HG03108 (cell line): Measurements from ENCODE around the gene NIM1K.
"Not testable (repeated sequence)": the region's sequence is repeated elsewhere in the genome, so short reads cannot be mapped to it uniquely, and the experiment has no call there.

ENCODE experiments used
- ATAC-seq: cut with Tn5 transposase; IDR thresholded peaks from one replicate; pipeline ENCODE4 v1.9.1; 2021; ENCODE audit warnings: moderate library complexity; ENCODE audit not compliant: unreplicated experiment

Gene NIM1K

GRCh38 chr5:43191740-43192557 is at the start of gene NIM1K:
TSS of gene NIM1K (plus strand) at chr5:43192225. CDS start at chr5:43245776, 53,551 bp downstream.
- peak; percentile 73 for ATAC-seq

DNA sequence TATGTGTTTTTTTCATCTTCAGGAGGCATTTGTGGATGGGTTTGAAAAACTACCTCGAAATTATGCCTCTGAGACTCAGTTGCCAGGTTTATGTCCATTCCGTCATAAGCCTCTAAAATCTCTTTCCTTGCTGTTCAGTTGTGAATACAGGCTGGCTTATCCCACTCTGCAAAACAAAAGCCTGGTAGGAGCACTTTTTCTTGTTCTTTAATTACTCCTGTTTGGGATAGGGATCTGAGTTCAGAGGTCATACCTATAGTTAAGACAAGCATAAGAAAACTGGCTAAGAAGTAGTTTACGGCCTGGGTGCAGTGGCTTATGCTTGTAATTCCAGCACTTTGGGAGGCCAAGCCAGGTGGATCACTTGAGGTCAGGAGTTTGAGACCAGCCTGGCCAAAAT is 47.0 kb upstream of the NIM1K start:
- ATAC-seq = no peak

DNA sequence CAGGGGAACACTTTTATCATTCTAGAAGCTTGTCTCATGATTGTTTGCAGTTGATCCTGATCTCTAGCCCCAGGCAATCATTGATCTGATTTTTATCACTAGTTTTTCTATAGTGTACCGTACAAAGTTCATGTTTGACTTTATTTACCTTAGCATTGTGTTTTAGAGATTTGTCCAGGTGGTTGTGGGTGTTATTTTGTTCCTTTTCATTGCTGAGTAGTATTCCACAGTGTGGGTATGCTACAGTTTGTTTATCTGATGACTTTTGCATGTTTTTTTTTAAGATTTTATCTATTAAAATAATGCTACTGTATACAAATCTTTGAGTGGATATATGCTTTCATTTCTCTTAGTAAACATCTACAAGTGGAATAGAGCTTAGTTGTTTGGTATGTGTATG is 45.1 kb upstream of the NIM1K start:
- ATAC-seq = no peak

DNA sequence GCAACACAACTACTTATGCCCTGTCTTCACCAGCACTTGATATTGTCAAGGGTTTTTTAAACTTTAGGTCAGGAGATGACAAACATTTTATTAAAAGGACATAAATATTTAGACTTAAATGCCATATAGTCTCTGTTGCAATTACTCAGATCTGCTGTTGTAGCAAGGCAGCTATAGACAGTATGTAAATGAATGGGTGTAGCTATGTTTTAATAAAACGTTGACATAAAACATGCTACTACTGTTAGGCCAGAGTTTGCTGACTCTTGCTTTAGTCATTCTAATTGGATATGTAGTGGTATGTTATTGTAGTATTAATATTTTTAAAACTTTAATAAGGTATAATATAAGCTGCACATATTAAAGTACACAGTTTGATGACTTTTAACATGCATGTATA is 43.6 kb upstream of the NIM1K start:
- no peak for ATAC-seq

GRCh38 chr5:43149231-43149630 is 42.8 kb upstream of the NIM1K start:
- ATAC-seq = no peak

DNA sequence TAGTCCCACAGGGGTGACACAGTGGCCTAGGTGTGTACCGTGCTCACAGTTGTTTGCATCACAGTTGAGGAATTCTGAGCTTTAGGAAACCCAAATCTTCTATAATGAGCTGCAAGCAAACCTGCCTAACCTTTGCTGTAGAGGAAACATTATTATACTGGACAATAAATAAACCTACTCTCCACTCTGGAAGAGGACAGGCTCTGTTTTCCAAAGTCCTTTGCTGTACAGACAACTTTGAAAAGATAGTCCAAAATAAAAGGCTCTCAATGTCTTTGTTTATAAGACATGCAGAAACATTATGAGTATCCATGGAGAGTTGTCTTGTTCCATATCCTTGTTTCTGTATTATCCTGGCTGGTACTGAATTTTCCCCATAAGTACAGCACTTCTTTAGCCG is 42.0 kb upstream of the NIM1K start:
- no peak for ATAC-seq

GRCh38 chr5:43150748-43151147 is 41.3 kb upstream of the NIM1K start:
- no peak for ATAC-seq

DNA sequence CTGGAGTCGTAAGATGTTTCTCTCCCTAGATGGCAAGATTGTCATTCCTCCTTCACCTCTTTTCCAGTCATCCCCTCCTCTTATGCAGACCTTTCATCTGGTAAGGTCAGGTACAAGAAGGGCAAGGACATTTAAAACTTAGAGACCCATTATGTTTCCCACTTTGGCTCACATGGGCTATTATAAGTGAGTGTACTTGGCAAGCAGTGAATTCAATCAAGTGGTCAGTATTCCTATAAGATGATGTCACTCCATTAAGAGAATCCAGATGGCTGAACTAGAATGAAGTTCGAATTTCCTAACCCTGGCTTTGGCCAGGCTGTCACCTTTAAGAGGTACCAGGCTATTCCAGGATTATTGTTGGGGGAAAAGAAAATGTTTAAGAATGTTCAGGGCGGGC is 39.1 kb upstream of the NIM1K start:
- ATAC-seq = no peak

- ATAC-seq = no peak
Observed at GRCh38 chr5:43154469-43154868, 37.6 kb upstream of the NIM1K start.

DNA sequence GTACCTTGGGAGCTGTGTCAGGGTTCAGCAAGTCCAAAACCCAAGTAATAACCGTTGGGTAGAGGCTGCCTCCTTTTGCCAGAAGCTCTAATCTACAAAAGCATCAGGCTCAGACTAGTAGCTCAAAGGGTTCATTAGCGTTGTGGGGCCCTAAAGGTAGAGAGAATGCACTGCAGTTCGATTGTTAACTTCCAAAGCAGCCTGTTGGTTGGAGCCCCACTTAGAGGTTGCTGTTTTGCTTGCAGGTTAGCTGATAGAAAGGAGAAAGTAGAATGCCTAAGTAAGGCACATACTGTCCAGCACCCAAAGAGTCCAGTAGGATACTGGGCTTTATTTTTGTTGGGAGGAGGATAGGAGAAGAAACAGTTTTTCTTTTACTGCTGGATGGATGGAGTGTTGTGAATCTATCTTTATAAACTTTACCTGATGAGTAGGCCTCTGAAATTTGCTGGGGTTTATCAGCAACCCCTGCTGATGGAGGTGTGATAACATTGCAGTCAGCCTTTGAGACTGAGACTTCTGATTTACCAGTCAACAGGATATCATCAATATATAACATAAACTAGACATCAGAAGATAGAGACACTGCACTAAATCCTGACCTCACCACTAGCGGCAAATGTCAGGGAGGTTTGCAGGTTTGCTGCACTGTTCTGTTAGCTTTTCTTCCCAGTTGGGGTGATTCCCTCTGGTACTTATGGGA is 36.5 kb upstream of the NIM1K start:
- no peak for ATAC-seq

DNA sequence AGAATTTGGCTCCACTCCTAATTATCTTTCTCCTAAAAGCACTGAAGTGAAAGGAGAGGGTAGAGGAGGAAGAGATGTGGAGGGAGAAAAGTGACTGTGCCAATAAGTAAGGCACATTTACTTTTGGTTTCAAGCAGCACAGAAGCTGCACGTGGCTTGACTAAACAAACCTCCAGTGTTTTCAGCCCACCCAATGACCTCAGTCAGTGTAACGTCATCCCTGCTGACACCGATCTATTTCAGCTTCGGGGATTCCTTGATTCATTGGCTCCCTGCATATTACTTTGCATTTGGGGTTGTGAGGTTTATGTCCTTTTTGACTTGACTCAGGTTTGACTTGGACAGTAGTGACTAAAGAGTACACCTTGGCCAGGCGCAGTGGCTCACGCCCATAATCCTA is 35.6 kb upstream of the NIM1K start:
- no peak for ATAC-seq

- ATAC-seq = no peak
Observed at GRCh38 chr5:43157068-43157467, 35.0 kb upstream of the NIM1K start.

- no peak for ATAC-seq
Observed at GRCh38 chr5:43161244-43161643, 30.8 kb upstream of the NIM1K start.

DNA sequence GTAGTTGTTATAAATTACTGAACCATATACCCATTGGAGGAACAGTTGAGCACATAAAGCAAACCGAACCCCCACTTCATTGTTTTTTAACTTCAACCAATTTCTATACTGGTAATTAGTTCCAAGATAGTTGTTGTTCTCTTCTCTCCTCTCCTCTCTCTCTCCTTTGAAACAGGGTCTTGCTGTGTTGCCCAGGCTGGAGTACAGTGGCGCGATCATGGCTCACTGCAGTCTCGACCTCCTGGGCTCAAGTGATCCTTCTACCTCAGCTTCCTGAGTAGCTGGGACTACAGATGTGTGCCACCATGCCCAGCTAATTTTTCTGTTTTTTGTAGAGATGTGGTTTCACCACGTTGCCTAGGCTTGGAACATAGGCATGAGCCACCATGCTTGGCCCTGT is 27.2 kb upstream of the NIM1K start:
- ATAC-seq = not testable (repeated sequence)

DNA sequence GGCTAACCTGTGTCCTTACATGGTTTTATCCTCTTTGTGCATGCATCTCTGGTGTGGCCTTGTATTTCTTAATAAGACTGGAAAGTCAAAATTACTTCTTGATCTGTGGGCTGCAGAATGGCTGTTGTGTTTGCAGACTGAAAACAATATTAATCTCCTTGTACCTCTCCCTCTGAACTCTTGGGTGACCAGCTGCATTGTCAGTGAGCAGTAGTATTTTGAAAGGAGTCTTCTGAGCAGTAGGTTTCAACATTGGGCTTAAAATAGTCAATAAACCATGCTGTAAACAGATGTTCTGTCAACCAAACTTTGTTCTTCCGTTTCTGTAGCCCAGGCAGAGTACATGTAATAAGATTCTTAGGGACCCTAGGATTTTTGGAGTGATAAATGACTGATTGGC is 26.7 kb upstream of the NIM1K start:
- no peak for ATAC-seq

DNA sequence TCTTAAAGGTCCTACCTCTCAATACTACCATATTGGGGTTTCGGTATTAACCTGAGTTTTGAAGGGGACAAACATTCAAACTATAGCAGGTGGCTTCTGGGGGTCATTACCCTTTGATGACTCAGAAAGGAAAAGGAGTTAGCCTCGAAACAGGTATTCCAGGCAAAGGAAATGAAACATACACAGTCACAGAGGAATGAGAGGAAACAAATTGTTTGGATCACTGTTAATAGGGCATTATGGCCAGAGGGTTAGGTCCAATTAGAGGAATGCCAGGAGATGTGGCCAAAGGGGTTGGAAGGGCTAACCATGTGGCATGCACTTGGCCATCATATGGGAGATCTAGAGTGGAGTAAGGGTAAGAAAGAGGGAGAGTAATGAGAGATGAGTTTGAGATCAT is 23.9 kb upstream of the NIM1K start:
- ATAC-seq = no peak

GRCh38 chr5:43171451-43171850 is 20.6 kb upstream of the NIM1K start:
- ATAC-seq = no peak

DNA sequence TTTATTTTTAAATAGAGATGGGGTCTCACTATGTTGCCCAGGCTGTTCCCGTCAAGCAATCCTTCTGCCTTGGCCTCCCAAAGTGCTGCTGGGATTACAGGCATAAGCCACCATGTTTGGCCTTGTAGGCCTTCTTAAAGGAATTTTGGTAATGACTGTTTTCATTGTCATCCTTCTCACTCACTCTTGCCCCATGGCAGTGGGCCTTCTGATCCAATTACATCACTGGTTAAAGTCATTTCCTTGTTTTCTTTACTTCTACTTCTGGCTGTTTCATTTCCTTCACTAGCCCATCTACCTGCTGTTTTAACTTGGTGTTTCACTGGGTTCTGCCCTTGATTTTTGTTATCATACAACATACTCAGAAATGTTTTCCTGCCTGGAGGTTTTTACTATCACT is 20.1 kb upstream of the NIM1K start:
- ATAC-seq = no peak

- no peak for ATAC-seq
Observed at GRCh38 chr5:43172779-43173178, 19.2 kb upstream of the NIM1K start.

GRCh38 chr5:43174586-43174985 is 17.4 kb upstream of the NIM1K start:
- no peak for ATAC-seq

DNA sequence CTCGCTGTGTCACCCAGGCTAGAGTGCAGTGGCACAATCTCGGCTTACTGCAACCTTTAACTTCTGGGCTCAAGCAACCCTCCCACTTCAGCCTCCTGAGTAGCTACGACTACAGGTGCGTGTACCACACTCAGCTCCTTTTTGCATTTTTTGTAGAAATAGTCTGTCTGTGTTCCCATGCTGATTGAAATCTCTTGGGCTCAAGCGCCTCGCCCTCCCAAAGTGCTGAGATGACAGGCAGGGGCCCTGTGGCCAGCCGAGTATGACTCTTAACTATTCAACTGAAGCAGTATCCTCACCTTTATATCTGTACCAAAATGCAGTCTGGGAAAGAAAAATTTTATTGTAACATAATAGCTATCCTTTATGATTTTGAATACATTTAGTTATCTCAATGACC is 12.2 kb upstream of the NIM1K start:
- ATAC-seq = no peak

DNA sequence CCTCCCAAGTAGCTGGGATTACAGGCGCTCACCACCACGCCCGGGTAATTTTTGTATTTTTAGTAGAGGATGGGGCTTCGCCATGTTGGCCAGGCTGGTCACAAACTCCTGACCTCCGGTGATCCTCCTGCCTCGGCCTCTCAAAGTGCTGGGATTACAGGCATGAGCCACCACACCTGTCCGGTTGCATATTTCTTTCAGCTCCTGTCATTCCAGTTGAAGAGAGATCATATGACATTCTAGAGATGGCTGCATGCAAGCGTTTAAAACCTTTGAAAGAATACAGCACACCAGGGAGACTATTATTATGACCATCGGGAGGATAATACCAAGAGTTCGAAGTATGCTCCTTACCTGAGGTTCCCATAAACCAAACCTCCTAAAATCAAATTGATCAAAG is 9.6 kb upstream of the NIM1K start:
- ATAC-seq = no peak
